Ovary (tissue), 9 donors: ENCODE data around the gene CFAP68. TPM values are rescaled to one million over a fixed set of nuclear protein-coding genes. Genes with fewer than 3 reads are reported as not detected.
A peak's percentile ranks its signal among the peaks of the same experiment; 100 is the strongest.

Source experiments
- DNase-seq, 5 donors: peaks; one replicate each; pipeline ENCODE4 v3.0.0-alpha.2; 2019 to 2020
- H3K27ac ChIP-seq, 2 donors: fragments of 200-600 bp; one replicate each; pipeline versions ENCODE4 v1.5.1 to v1.8.0; 2019 to 2022
- H3K27me3 ChIP-seq: fragments of 200-600 bp; one replicate; pipeline ENCODE4 v1.8.0; 2022
- H3K36me3 ChIP-seq: fragments of 200-600 bp; sonication (generic); one replicate; pipeline ENCODE4 v1.5.1; 2019
- H3K4me1 ChIP-seq: one replicate; pipeline ENCODE4 v1.8.1; 2013; ENCODE audit warnings: mild to moderate bottlenecking, moderate library complexity; ENCODE audit not compliant: insufficient read depth
- H3K4me3 ChIP-seq: fragments of 200-600 bp; sonication (generic); one replicate; pipeline ENCODE4 v1.5.1; 2017
- H3K9me3 ChIP-seq, 2 donors: fragments of 200-600 bp in 1 of 2; sonication (generic) in 1 of 2; one replicate each; pipeline versions ENCODE4 v1.5.1 to v1.8.1; 2013 to 2019; ENCODE audit warnings: mild to moderate bottlenecking in 1 of 2, moderate library complexity in 1 of 2
- CTCF ChIP-seq, 3 donors: fragments of 450-650 bp in 2 of 3; fragments of 200-600 bp in 1 of 3; IDR thresholded peaks; one replicate each; pipeline versions ENCODE4 v1.5.1 to v1.8.0; 2016 to 2022; ENCODE audit warnings: antibody characterized with exemption in 3 of 3, mild to moderate bottlenecking in 1 of 3
- EP300 ChIP-seq: sonication (generic); formaldehyde crosslinking; IDR thresholded peaks from one replicate; pipeline ENCODE4 v1.6.1; 2017; ENCODE audit warnings: antibody characterized with exemption
- POLR2A ChIP-seq: fragments of 450-650 bp; IDR thresholded peaks from one replicate; pipeline ENCODE4 v1.6.1; 2017; ENCODE audit warnings: antibody characterized with exemption, mild to moderate bottlenecking, moderate library complexity
- WGBS, 3 donors: extraction: QIAGEN DNeasy Blood & Tissue Kit in 1 of 3; methylation state at CpG; one replicate each; pipeline versions ENCODE4 v1.1.5 to v1.1.7; 2013 to 2017; 5-methylcytosine and 5-hydroxymethylcytosine counted together
- intact Hi-C, 4 donors: fragments of 100-400 bp; cut with DNase I; formaldehyde crosslinking; loops; one replicate each; pipeline versions ENCODE4 v1.11.0 to v1.15.1; 2022 to 2023
- polyA plus RNA-seq, 2 donors: library from polyadenylated mRNA; stranded (reverse); fragments of 200-250 nt in 1 of 2; fragments of 350-450 nt in 1 of 2; fragmentation: Illumina TruSeq in 1 of 2; extraction: RNeasy Lipid Tissue Mini Kit (QIAGEN cat#74804) in 1 of 2; gene quantifications; one replicate each; pipeline ENCODE4 v1.2.3, GENCODE V29; 2013 to 2014
- total RNA-seq, 7 donors: library from RNA; depleted of rRNA in 2 of 7; stranded (reverse); fragments of >200 nt in 2 of 7; fragmentation: NEBNext Ultra II Directional in 3 of 7; extraction: Animal tissue kit (Norgen Biotek cat#: 25700) in 3 of 7; gene quantifications; one replicate each; pipeline versions ENCODE4 v1.1.0 to v1.2.4, GENCODE V29; 2016 to 2023
- donor health status: DM: no; HTN: no; CAD: no; lungs with moderate emphysema.
- donor health status: DM: no; HTN: no; CAD: no.
- donor health status: Bipolar disorder and iron deficiency.
- donor health status: DM: yes; HTN: yes; CAD: no.
- donor health status: DM: no; HTN: no; CAD: no.
- donor health status: DM: yes; HTN: yes; CAD: no.

CFAP68 gene
- total and polyA plus RNA-seq, 9 donors, result 11.6 to 70.1 (median 28.3) TPM

GRCh38 chr11:111917788-111918187 is 38.4 kb downstream of the CFAP68 start:
- TF ChIP-seq POLR2A, result no peak
- no peak for TF ChIP-seq EP300
- H3K27ac ChIP-seq, result no peak overlapping the region
- 94 to 97% (median 94%) methylated on average over 3 of the region's 3 CpGs for whole genome bisulfite sequencing, 3 donors
- no peaks in the 10 kb centered on the region for H3K9me3 ChIP-seq
- intact Hi-C loops, result no loop called here
- no peaks in the 10 kb centered on the region for H3K36me3 ChIP-seq
- H3K4me1 ChIP-seq, result peaks cover 10% of the 10 kb centered on the region
- H3K27me3 ChIP-seq, result no peaks in the 10 kb centered on the region
- H3K4me3 ChIP-seq, result no peak overlapping the region
- DNase-seq, result no peak

GRCh38 chr11:111918390-111919256 is 39.3 kb downstream of the CFAP68 start, which contains the start of gene C11orf52:
C11orf52 (plus strand) TSS chr11:111918913; CDS start chr11:111918973, 60 bp downstream.
- intact Hi-C loops, result no loop called here
- TF ChIP-seq CTCF (IDR thresholded peaks at IDR 0.05) (no peak), POLR2A (no peak), EP300 (no peak)
- peak within 1 kb of the TSS in 1 of 2 donors; percentile 44 for H3K27ac ChIP-seq
- peaks cover 6% of the 10 kb centered on the region for H3K4me1 ChIP-seq
- peak within 1 kb of the TSS; percentile 10 for H3K4me3 ChIP-seq
- WGBS, 3 donors, result 47 to 52% (median 52%) methylated on average over 19 of the region's 19 CpGs
- no peaks in the 10 kb centered on the region for H3K9me3 ChIP-seq
- no peaks in the 10 kb centered on the region for H3K27me3 ChIP-seq
- peak in 4 of 5 donors; percentile 45 to 56 (median 54) for DNase-seq
- no peaks in the 10 kb centered on the region for H3K36me3 ChIP-seq

GRCh38 chr11:111920908-111921307 is 41.6 kb downstream of the CFAP68 start:
- no peaks in the 10 kb centered on the region for H3K9me3 ChIP-seq
- no peaks in the 10 kb centered on the region for H3K36me3 ChIP-seq
- H3K27ac ChIP-seq, result no peak overlapping the region
- WGBS, 3 donors, result 41 to 72% (median 69%) methylated on average over 2 of the region's 2 CpGs
- intact Hi-C loops, result loop anchor here in 1 of 4 donors (5.0 kb wide), 1 partner anchor 39 kb away; no protein-coding TSS in a partner anchor
- H3K27me3 ChIP-seq, result no peaks in the 10 kb centered on the region
- H3K4me1 ChIP-seq, result peaks cover 11% of the 10 kb centered on the region
- no peak for DNase-seq
- no peak overlapping the region for H3K4me3 ChIP-seq
- TF ChIP-seq CTCF (IDR thresholded peaks at IDR 0.05) (no peak), POLR2A (no peak), EP300 (no peak)

- TF ChIP-seq POLR2A, result no peak
- TF ChIP-seq CTCF (IDR thresholded peaks at IDR 0.05), result no peak
- TF ChIP-seq EP300, result no peak
- intact Hi-C loops, result loop anchor here in 1 of 4 donors (5.0 kb wide), 1 partner anchor 39 kb away; no protein-coding TSS in a partner anchor
- H3K9me3 ChIP-seq, result no peaks in the 10 kb centered on the region
- no peak overlapping the region for H3K4me3 ChIP-seq
- peaks cover 13% of the 10 kb centered on the region for H3K4me1 ChIP-seq
- DNase-seq, result no peak
- no peaks in the 10 kb centered on the region for H3K27me3 ChIP-seq
- H3K27ac ChIP-seq, result no peak overlapping the region
- WGBS, 3 donors, result 89 to 94% (median 93%) methylated on average over 7 of the region's 7 CpGs
- no peaks in the 10 kb centered on the region for H3K36me3 ChIP-seq
Observed at GRCh38 chr11:111921541-111922230, 42.3 kb downstream of the CFAP68 start.
